Hepatocyte (in vitro differentiated cells): Measurements from ENCODE around the gene COL6A3. TPM values are rescaled to one million over a fixed set of nuclear protein-coding genes. Genes with fewer than 3 reads are reported as not detected.

Source experiments
- DNase-seq: peaks from one replicate; pipeline ENCODE4 v3.0.0-alpha.2; 2016; ENCODE audit warnings: low spot score
- H2AFZ ChIP-seq: fragments of 200-600 bp; sonication (generic); 2 replicates; pipeline ENCODE4 v1.6.0; 2016; ENCODE audit warnings: antibody characterized with exemption, mild to moderate bottlenecking
- H3K27ac ChIP-seq: fragments of 200-600 bp; sonication (generic); 2 replicates; pipeline ENCODE4 v1.5.1; 2016; ENCODE audit warnings: mild to moderate bottlenecking
- H3K27me3 ChIP-seq: fragments of 200-600 bp; sonication (generic); 2 replicates; pipeline ENCODE4 v1.6.1; 2016
- H3K36me3 ChIP-seq: fragments of 200-600 bp; sonication (generic); replicated peaks from 2 replicates; pipeline ENCODE4 v1.5.1; 2016; ENCODE audit warnings: low read depth; ENCODE audit not compliant: insufficient read depth
- H3K4me1 ChIP-seq: fragments of 200-600 bp; sonication (generic); 2 replicates; pipeline ENCODE4 v1.5.1; 2016; ENCODE audit warnings: mild to moderate bottlenecking, moderate library complexity; ENCODE audit not compliant: insufficient read depth
- H3K4me2 ChIP-seq: fragments of 200-600 bp; sonication (generic); 2 replicates; pipeline ENCODE4 v1.6.0; 2016
- H3K4me3 ChIP-seq: fragments of 200-600 bp; sonication (generic); 2 replicates; pipeline ENCODE4 v1.5.1; 2016; ENCODE audit warnings: mild to moderate bottlenecking
- H3K79me2 ChIP-seq: fragments of 200-600 bp; sonication (generic); 2 replicates; pipeline ENCODE4 v1.6.0; 2017; ENCODE audit warnings: mild to moderate bottlenecking
- H3K9me2 ChIP-seq: fragments of 200-600 bp; sonication (generic); replicated peaks from 2 replicates; pipeline ENCODE4 v1.6.0; 2017; ENCODE audit warnings: mild to moderate bottlenecking; ENCODE audit not compliant: insufficient read depth
- H3K9me3 ChIP-seq: fragments of 200-600 bp; sonication (generic); 2 replicates; pipeline ENCODE4 v1.5.1; 2016; ENCODE audit warnings: low read depth, mild to moderate bottlenecking
- H4K20me1 ChIP-seq: fragments of 200-600 bp; sonication (generic); 2 replicates; pipeline ENCODE4 v1.6.0; 2016; ENCODE audit warnings: mild to moderate bottlenecking; ENCODE audit not compliant: insufficient read depth, poor library complexity, severe bottlenecking
- EZH2 ChIP-seq: fragments of 200-600 bp; sonication (generic); IDR thresholded peaks from 2 replicates; pipeline ENCODE4 v1.6.1; 2016; ENCODE audit warnings: antibody characterized with exemption, mild to moderate bottlenecking, borderline replicate concordance
- EZH2phosphoT487 ChIP-seq: fragments of 200-600 bp; sonication (generic); IDR thresholded peaks from one replicate; pipeline ENCODE4 v1.6.1; 2018; ENCODE audit warnings: antibody characterized with exemption, mild to moderate bottlenecking, low read depth, moderate library complexity; ENCODE audit not compliant: unreplicated experiment, severe bottlenecking
- WGBS: methylation state at CpG from one replicate; pipeline ENCODE4 v1.1.6; 2016; ENCODE audit warnings: low lambda C conversion rate; ENCODE audit errors: missing lambda C conversion rate; 5-methylcytosine and 5-hydroxymethylcytosine counted together
- polyA plus RNA-seq: library from polyadenylated mRNA; unstranded; fragments of >200 nt; fragmentation: Nextera tagmentation; extraction: Ambion mirVana; gene quantifications from 2 replicates; pipeline ENCODE4 v1.2.1, GENCODE V29; 2016
- total RNA-seq: library from RNA; depleted of rRNA; stranded (reverse); fragments of >200 nt; gene quantifications from 2 replicates; pipeline ENCODE4 v1.2.3, GENCODE V29; 2014
- TF ChIP-seq, protein P1 (sequence below): fragments of 200-600 bp; sonication (generic); IDR thresholded peaks from 2 replicates; pipeline ENCODE4 v1.5.1; 2016; ENCODE audit warnings: antibody characterized with exemption, mild to moderate bottlenecking; ENCODE audit not compliant: poor library complexity

COL6A3 gene
- total and polyA plus RNA-seq, 2 experiments from 2014 or later, result 80.7 to 250 TPM

DNA sequence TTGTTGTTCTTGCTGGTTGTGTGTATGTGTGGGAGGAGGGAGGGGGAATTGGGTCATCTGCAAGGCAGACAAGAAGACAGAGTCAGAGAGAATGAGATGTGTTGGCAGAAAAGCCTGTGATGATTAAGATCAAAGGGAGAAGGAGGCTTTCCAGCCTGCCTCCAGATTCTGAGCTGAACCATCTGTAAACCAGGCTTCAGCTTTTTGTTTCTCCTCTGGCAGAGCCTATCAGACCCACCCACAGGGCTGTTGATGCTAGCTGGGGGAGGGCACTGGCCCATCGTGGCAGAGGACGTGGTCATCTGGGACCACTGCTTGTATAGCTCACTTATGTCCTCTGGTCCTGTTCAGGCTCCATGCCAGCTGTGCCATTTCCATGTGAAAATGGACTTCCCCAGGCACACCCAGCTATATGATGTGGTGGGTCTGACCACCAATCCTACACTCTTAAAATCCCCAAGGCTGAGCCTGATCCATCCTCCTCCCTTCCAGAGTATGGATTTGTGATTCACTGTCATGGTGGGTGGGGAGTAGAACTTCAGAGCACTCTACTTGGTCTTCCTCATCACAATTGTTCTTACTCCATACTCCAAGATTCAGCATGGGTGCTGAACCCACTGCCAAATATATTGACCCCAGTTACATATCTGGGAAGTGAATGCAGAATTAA lies 27.8 kb upstream of the COL6A3 start:
- Histone ChIP-seq H2AFZ (no peak overlapping the region), H3K27me3 (no peaks in the 10 kb centered on the region), H3K9me2 (no peaks in the 10 kb centered on the region), H3K4me3 (no peak overlapping the region), H4K20me1 (no peaks in the 10 kb centered on the region), H3K36me3 (no peaks in the 10 kb centered on the region), H3K4me1 (peaks cover 4% of the 10 kb centered on the region), H3K4me2 (no peak overlapping the region), H3K27ac (peak overlapping the region; percentile 56), H3K79me2 (no peaks in the 10 kb centered on the region), H3K9me3 (no peaks in the 10 kb centered on the region)
- WGBS, result 20% methylated on average over 2 of the region's 2 CpGs
- TF ChIP-seq EZH2phosphoT487 (no peak), EZH2 (no peak)
- DNase-seq, result peak; percentile 21

DNA sequence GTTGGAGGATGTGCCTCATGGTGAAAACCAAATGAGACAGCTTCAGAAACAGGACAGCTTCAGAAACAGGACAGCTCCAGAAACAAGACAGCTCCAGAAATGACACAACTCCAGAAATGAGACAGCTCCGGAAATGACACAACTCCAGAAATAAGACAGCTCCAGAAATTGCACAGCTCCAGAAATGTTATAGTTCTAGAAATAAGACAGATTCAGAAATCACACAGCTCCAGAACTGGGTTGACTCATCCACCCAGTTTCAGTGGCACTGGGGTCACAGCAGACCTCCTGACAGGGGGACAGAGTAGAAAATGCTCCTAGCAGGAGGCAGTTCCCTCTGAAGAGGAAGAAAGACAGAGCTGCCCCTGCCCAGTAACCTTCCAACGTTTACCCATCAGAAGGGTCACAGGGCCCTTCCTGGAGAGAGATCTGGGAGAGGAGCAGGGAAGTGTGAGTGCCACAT lies 26.9 kb upstream of the COL6A3 start:
- Histone ChIP-seq H3K4me2 (no peak overlapping the region), H3K9me3 (no peaks in the 10 kb centered on the region), H4K20me1 (no peaks in the 10 kb centered on the region), H2AFZ (no peak overlapping the region), H3K36me3 (no peaks in the 10 kb centered on the region), H3K9me2 (no peaks in the 10 kb centered on the region), H3K79me2 (no peaks in the 10 kb centered on the region), H3K4me3 (no peak overlapping the region), H3K27me3 (no peaks in the 10 kb centered on the region), H3K27ac (peak overlapping the region; percentile 56), H3K4me1 (peaks cover 8% of the 10 kb centered on the region)
- DNase-seq, result no peak
- TF ChIP-seq EZH2phosphoT487 (no peak), EZH2 (no peak)
- TF ChIP-seq, protein P1, sequence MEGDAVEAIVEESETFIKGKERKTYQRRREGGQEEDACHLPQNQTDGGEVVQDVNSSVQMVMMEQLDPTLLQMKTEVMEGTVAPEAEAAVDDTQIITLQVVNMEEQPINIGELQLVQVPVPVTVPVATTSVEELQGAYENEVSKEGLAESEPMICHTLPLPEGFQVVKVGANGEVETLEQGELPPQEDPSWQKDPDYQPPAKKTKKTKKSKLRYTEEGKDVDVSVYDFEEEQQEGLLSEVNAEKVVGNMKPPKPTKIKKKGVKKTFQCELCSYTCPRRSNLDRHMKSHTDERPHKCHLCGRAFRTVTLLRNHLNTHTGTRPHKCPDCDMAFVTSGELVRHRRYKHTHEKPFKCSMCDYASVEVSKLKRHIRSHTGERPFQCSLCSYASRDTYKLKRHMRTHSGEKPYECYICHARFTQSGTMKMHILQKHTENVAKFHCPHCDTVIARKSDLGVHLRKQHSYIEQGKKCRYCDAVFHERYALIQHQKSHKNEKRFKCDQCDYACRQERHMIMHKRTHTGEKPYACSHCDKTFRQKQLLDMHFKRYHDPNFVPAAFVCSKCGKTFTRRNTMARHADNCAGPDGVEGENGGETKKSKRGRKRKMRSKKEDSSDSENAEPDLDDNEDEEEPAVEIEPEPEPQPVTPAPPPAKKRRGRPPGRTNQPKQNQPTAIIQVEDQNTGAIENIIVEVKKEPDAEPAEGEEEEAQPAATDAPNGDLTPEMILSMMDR, result no peak
- 40% methylated on average over 2 of the region's 2 CpGs for WGBS

DNA sequence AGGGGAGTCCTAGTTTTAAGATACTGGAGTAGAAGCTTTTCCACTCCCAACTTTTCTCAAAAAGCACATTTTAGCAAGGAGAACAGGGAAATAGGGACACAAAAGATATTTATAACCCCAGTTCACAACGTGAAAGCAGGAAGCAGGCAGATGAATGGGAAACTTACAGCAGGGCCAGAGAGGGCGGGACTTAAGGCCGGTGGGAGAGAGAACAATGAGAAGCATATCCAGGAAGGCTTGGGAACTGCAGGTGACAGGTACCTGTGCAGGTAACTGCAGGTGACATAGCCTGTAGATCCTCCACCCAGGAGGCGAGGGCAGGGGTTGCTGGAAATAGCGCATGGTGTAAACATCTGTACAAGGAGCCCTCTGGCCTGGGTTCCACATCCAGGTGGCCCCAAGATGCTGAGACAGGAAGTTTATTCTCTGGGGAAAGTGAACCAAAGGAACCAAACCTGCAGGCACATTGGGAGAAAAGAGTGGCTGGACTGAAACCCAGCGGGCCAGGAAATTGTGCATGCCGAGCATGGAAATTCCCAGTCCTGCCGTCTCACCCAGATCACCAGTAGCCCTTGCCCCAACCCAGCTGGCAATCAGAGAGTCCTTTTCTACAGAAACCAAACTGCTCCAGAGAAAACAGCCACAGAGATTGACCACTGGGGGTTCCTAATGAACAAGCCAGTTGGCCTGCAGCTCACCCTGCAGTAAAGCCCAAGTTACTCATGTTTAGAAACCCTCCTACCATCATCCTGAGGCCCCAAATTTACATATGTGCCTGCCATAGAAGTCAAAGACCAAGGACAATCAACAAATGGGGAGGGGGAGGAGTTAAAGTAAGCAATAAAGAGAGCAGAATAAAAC lies 24.3 kb upstream of the COL6A3 start:
- DNase-seq, result peak; percentile 74
- no peaks in the 10 kb centered on the region for H3K27me3 ChIP-seq
- peaks cover 16% of the 10 kb centered on the region for H3K4me1 ChIP-seq
- H4K20me1 ChIP-seq, result no peaks in the 10 kb centered on the region
- TF ChIP-seq, protein P1, result no peak
- TF ChIP-seq EZH2phosphoT487 (no peak), EZH2 (no peak)
- no peaks in the 10 kb centered on the region for H3K79me2 ChIP-seq
- WGBS, result 53% methylated on average over 8 of the region's 8 CpGs
- no peaks in the 10 kb centered on the region for H3K36me3 ChIP-seq
- H3K4me2 ChIP-seq, result no peak overlapping the region
- no peak overlapping the region for H3K4me3 ChIP-seq
- H3K9me2 ChIP-seq, result no peaks in the 10 kb centered on the region
- H2AFZ ChIP-seq, result peak overlapping the region; percentile 50
- peak overlapping the region; percentile 51 for H3K27ac ChIP-seq
- no peaks in the 10 kb centered on the region for H3K9me3 ChIP-seq

DNA sequence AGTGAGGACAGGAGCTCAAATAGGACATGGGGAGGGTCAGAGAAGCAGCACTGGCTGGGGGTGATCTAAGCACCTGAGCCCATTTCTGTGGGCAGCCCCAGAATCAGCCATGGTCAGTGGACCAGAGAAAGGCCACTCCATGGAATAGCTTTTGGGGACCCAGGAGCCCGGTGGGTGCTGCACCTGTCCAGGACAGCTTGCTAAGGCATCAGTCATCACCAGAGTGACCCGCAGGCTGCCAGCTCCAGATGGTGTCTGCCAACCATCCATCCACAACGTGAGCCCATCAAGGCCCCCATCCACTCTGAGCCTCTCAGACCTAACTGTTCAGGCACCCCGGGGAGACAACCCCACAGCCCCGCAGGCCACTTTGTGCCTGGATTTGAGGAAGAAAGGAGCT lies 23.6 kb upstream of the COL6A3 start:
- no peak for DNase-seq
- Histone ChIP-seq H4K20me1 (no peaks in the 10 kb centered on the region), H2AFZ (peak overlapping the region; percentile 50), H3K4me1 (peaks cover 16% of the 10 kb centered on the region), H3K4me3 (no peak overlapping the region), H3K27ac (peak overlapping the region; percentile 51), H3K9me2 (no peaks in the 10 kb centered on the region), H3K4me2 (no peak overlapping the region), H3K36me3 (no peaks in the 10 kb centered on the region), H3K27me3 (no peaks in the 10 kb centered on the region), H3K79me2 (no peaks in the 10 kb centered on the region), H3K9me3 (no peaks in the 10 kb centered on the region)
- 87% methylated on average over 5 of the region's 5 CpGs for whole genome bisulfite sequencing
- TF ChIP-seq, protein P1, result no peak
- no peak for TF ChIP-seq EZH2phosphoT487
- TF ChIP-seq EZH2, result no peak
